WTC11 (cell line): ENCODE data around the gene BEST4.

ENCODE experiments used
- NFYB ChIP-seq: sonication (generic); formaldehyde crosslinking; conservative IDR thresholded peaks from 2 replicates; pipeline ENCODE4 v1.8.0; 2022; ENCODE audit warnings: low read depth, missing genetic modification reagents
- TF ChIP-seq, protein P1 (sequence below): fragments of 200-600 bp; IDR thresholded peaks from 2 replicates; pipeline ENCODE4 v1.8.0; 2022; ENCODE audit warnings: antibody characterized with exemption

DNA sequence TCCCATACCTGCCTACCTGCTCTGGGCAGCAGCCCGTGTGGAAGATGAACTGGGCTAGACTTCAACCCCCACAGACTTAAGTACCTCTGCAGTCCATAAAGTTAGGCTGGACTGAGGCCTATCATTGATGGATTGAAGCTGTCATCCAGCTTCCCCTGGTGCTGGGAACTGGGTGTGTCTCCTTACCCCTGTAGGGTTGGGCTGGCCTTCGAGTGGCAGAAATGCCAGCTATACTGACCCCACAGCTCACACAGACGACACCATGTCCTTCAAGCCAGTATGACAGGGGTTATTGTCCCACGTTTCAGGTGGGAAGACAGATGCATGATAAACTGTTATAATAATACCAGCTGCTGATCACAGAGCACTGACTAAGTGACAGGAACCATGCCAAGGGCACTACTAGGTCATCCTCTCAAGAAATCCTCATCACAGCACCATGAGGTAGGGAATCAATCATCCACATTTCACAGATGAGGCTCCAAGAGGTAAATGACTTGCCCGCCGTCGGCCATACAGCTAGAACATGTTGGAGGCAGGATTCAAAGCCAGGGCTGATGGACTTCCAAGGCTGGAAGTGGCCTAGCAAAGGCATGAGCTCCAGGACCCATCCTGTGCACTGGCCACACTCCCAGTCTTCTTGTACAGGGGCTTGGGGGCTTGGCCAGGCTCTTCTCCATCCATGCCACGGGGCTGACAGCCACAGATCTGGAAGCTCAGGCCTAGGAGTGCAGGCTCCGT, at the start of gene BEST4:
- TF ChIP-seq NFYB (CRISPR knock-in tag), result no peak
- TF ChIP-seq, protein P1, sequence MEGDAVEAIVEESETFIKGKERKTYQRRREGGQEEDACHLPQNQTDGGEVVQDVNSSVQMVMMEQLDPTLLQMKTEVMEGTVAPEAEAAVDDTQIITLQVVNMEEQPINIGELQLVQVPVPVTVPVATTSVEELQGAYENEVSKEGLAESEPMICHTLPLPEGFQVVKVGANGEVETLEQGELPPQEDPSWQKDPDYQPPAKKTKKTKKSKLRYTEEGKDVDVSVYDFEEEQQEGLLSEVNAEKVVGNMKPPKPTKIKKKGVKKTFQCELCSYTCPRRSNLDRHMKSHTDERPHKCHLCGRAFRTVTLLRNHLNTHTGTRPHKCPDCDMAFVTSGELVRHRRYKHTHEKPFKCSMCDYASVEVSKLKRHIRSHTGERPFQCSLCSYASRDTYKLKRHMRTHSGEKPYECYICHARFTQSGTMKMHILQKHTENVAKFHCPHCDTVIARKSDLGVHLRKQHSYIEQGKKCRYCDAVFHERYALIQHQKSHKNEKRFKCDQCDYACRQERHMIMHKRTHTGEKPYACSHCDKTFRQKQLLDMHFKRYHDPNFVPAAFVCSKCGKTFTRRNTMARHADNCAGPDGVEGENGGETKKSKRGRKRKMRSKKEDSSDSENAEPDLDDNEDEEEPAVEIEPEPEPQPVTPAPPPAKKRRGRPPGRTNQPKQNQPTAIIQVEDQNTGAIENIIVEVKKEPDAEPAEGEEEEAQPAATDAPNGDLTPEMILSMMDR, result no peak
